ENCODE measurements around the gene DBNL.

Gene DBNL

GRCh38 chr7:44101303-44101965 lies 56.9 kb downstream of the DBNL start:
- no peak for DNase-seq

GRCh38 chr7:44101966-44102845 lies 57.7 kb downstream of the DBNL start:
- DNase-seq: no peak

GRCh38 chr7:44102846-44103565 lies 58.5 kb downstream of the DBNL start:
- no peak for DNase-seq

DNA sequence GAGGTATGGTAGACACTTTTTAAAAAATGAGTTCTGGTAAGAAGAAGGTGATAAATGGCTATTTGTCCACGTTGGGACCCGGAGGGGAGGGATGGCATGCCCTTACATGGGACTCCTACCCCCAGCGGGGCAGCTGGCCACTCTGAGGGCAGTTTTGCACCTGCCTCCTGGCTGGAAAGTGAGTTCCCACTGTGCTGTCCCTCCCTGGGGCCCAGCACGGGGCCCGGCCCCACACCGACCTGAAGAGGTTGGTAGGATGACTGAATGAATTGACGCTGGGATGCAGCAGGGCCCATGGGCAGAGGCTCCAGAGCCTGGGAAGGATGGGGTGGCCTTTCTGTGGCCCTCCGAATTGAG lies 59.0 kb downstream of the DBNL start:
- DNase-seq: no peak

GRCh38 chr7:44103923-44104859 lies 59.7 kb downstream of the DBNL start, which contains the start of gene AEBP1:
AEBP1 (plus strand) TSS chr7:44104345; CDS start chr7:44104666, 321 bp downstream.
- peak; percentile 78 for DNase-seq

- no peak for DNase-seq
Measured at GRCh38 chr7:44104860-44105771, 60.6 kb downstream of the DBNL start.

DNA sequence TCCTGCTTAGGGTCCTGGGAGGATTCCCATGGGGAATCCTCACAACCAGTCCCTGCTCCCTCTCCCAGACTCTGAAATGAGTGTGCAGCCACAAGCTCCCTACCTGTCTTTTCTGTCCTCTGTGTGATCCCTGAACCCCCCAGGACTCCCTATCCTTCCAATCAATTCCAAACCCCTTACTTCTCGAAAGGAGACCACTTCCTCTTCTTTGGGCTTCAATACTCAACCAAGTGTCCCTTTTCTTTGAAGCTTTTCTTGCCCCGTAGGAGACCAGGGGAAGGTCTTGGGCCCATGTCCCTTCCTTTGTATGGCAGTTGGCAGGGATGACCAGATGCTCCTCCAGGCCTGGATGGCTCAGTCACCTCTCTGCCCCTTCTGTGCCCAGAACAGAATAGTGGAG lies 61.3 kb downstream of the DBNL start:
- DNase-seq: no peak

GRCh38 chr7:44106311-44107065 lies 62.0 kb downstream of the DBNL start:
- DNase-seq: no peak

GRCh38 chr7:44107116-44107960 lies 62.8 kb downstream of the DBNL start:
- no peak for DNase-seq

GRCh38 chr7:44107961-44108767 lies 63.7 kb downstream of the DBNL start:
- DNase-seq: no peak

DNA sequence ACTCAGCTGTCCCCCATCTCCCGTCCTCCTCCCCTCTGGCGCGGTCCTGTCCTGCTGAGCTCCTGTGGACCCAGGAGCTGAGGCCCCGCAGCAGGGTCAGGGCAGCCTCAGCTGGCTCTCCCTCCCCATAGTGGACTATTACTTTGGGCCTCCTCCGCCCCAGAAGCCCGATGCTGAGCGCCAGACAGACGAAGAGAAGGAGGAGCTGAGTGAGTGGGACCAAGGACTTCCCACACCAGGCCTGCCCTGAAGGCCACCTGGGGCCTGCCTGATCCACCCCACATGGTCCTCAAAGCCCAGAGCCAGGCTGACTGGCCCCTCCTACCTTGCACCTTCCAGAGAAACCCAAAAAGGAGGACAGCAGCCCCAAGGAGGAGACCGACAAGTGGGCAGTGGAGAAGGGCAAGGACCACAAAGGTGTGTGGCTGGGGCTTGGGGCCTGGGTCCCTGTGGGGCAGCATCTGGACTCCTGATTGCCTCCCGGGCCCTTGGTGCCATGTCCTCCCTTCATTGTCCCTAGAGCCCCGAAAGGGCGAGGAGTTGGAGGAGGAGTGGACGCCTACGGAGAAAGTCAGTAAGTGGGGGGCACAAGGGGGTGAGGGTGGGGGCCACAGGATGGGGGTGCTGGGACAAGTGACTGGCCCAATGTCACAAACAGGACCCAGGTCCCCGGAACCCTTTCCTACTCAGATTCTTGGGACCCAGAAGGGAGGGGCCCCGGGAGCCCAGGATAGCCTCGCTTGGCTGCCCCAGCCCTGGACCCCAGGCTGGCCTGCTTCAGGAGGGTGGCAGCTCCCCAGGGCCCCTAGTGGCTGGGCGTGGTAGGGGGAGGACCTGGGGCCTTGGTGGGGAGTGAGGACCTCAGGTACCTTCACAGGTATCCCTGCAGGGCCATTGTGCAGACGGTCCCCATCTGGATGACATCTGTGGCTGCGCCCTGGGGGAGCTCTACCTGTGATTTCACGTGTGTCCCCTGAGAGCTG lies 64.6 kb downstream of the DBNL start:
- no peak for DNase-seq

DNA sequence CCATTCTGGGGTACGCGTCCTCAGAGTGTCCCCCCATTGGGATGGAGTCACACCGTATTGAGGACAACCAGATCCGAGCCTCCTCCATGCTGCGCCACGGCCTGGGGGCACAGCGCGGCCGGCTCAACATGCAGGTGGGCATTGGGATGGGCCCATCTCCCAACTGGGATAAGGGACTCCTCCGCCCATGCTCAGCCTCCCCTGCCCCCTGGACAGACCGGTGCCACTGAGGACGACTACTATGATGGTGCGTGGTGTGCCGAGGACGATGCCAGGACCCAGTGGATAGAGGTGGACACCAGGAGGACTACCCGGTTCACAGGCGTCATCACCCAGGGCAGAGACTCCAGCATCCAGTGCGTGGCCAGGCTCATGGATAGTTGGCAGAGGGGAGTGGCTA lies 65.5 kb downstream of the DBNL start:
- DNase-seq: no peak

- DNase-seq: no peak
Measured at GRCh38 chr7:44110719-44111635, 66.5 kb downstream of the DBNL start.

Data from femur (tissue), 1 donor.